Left colon (tissue), 2 donors: ENCODE data around the gene PAQR5. TPM values are rescaled to one million over a fixed set of nuclear protein-coding genes. Genes with fewer than 3 reads are reported as not detected.
"Not testable (repeated sequence)": the region's sequence is repeated elsewhere in the genome, so short reads cannot be mapped to it uniquely, and the experiment has no call there.

Source experiments
- ATAC-seq: fragments of 200-7000 bp; cut with Tn5 transposase; one replicate; pipeline ENCODE4 v1.9.1; 2020; ENCODE audit warnings: mild to moderate bottlenecking, moderate library complexity
- DNase-seq, 2 donors: peaks; one replicate each; pipeline ENCODE4 v3.0.0-alpha.2; 2020
- intact Hi-C, 2 donors: fragments of 100-400 bp; cut with DNase I in 1 of 2; cut with micrococcal nuclease in 1 of 2; formaldehyde crosslinking; loops; one replicate each; pipeline versions ENCODE4 v1.11.2 to v1.14.0; 2022; cut with DNase I, micrococcal nuclease
- total RNA-seq, 2 donors: library from RNA; stranded (reverse); fragmentation: NEBNext Ultra II Directional; extraction: Animal tissue kit (Norgen Biotek cat#: 25700); gene quantifications; one replicate each; pipeline ENCODE4 v1.2.1, GENCODE V29; 2021
- donor health status: DM: no; HTN: no; CAD: no.
- donor health status: DM: yes; HTN: yes; CAD: no.

Gene PAQR5
- total RNA-seq, 2 donors from 2014 or later, result 62.3 to 63.6 TPM

DNA sequence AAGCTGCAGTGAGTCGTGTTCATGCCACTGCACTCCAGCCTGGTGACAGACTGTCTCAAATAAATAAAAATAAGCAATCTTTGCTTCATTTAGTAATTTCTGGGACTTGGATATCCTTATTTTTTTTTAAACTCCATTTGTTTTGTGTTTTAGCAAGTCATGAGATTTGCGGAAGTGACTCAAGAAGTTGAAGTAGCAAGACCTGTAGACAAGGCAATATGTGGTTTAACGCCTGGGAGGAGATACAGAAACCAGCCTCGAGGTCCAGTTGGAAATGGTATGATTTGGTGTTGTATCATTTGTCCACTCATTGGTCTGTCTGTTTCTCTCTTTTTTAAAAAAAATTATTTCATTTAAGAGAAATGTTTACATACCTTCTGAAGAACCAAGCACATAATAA lies 137.3 kb downstream of the PAQR5 start:
- intact Hi-C loops, result no loop called here
- DNase-seq (no peak), ATAC-seq (no peak)

DNA sequence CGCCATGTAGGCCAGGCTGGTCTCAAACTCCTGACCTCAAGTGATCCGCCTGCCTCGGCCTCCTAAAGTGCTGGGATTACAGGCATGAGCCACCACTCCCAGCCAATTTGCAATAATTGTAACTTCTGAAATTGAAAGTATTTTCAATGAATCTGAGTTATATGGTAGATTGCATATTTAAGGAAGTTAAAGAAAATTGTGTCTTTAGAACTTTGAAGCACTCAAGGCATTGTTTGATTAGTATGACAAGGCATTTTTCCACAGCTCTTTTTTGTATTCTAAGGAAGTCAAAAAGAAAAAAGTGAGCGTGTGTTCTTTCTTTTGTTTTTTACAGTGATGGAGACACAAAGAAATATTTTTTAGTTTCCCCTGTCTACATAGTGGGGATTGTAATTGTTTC lies 138.2 kb downstream of the PAQR5 start:
- no peak for DNase-seq
- ATAC-seq, result no peak
- intact Hi-C loops, result no loop called here

DNA sequence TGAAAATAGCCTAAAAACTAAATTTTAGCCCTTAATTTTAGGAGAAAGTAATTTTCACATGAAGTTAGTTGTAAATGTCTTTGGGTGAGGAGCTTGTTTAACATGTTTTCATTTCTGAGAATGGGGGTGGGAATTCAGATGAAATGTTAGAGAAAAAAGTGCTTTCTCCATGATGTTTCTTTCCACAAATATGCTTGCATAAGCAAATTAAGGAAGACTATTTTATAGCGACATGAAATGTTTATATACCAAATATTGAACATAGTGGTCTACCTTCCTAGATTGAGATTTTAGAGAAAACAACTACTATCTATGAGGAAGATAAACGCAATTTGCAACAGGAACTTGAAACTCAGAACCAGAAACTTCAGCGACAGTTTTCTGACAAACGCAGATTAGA lies 140.9 kb downstream of the PAQR5 start:
- DNase-seq, result no peak
- no peak for ATAC-seq
- intact Hi-C loops, result no loop called here

DNA sequence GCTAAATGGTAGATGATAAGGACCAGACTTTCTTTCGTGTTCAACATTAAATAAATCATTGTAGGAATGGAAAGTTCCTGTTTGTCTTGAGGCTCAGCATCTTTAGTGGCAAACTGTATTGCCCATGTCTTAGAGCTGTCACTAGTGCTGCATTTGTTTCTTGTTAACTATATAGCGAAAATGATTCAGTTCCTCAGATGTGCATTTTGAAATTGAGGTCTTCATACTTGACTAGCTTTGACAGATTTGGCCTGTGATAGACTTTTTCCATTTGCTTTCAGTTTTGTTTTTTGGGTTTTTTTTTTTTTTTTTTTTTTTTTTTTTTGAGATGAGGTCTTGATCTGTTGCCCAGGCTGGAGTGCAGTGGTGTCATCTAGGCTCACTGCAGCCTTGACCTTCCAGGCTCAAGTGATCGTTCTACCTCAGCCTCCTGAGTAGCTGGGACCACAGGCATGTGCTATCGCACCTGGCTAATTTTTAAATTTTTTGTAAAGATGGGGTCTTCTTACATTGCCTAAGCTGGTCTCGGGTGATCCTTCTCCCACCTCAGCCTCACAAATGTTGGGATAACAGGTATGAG lies 144.4 kb downstream of the PAQR5 start:
- intact Hi-C loops, result no loop called here
- ATAC-seq, result no peak
- DNase-seq, result no peak

DNA sequence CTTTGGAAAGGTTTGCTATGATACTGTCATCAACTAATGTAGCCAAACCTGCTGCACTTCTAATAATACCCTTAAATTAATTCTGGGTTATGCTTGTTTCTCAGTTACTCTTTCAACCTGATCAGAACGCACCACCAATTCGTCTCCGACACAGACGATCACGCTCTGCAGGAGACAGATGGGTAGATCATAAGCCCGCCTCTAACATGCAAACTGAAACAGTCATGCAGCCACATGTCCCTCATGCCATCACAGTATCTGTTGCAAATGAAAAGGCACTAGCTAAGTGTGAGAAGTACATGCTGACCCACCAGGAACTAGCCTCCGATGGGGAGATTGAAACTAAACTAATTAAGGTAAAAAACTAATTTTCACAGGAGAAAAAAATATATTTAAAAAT lies 146.0 kb downstream of the PAQR5 start:
- DNase-seq (no peak), ATAC-seq (no peak)
- intact Hi-C loops, result no loop called here

DNA sequence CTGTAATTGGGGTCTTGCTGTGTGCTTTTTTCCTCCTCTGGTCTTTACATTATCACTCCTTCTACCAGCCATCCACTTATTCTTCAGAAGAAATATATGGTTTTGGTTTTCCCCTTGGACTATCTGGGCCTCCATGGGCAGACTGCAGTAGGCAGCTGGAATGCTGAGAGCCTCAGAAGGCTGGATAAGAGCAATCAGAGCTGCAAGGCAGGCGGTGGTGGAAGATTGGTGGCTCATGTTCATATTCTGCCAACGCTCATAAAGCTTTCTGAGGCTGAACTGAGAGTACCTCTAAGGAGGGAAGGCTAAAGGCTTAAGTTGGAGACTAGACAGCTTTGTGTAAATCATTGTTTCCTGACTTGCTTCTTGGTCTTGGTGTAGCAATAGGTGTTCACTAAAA lies 148.2 kb downstream of the PAQR5 start:
- no peak for DNase-seq
- ATAC-seq, result no peak
- intact Hi-C loops, result no loop called here

DNA sequence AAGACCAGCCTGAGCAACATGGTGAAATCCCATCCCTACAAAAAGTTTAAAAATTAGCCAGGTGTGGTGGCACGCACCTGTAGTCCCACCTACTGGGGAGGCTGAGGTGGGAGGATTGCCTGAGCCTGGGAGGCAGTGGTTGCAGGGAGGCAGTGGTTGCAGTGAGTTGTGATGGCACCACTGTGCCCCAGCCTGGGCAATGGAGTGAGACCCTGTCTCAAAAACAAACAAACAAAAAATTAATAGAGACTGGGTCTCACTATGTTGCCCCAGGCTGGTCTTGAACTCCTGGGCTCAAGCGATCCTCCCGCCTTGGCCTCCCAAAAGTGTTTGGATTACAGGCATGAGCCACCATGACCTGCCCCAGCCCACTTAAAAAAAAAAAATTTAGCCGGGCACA lies 151.5 kb downstream of the PAQR5 start:
- intact Hi-C loops, DNase-seq, ATAC-seq: not testable (repeated sequence)

DNA sequence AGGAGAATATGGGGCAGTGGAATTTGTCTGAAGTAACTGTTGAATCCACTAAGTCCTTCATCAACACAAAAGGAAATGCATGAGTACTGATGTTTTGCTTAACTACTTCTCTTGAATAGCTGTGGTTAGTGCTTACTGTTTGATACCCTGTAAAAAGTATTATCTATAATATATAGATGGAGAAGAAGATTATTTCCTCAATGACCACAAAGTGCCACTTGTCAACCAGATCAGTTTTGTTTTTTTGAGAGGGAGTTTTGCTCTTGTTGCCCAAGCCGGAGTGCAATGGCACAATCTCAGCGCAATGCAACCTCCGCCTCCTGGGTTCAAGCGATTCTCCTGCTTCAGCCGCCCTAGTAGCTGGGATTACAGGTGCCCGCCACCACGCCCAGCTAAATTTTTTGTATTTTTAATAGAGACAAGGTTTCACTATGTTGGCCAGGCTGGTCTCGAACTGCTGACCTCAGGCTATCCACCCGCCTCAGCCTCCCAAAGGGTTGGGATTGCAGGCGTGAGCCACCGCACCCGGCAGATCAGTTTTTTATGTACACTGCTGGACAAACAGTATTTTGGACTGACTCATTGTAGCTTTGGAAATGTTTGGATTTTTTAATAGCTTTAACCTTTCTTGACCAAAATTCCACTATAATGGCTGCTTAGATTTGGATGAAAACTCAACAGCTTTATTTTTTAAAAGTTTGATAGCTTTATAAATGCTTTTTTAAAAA lies 152.4 kb downstream of the PAQR5 start:
- no peak for ATAC-seq
- DNase-seq, result no peak
- intact Hi-C loops, result no loop called here

DNA sequence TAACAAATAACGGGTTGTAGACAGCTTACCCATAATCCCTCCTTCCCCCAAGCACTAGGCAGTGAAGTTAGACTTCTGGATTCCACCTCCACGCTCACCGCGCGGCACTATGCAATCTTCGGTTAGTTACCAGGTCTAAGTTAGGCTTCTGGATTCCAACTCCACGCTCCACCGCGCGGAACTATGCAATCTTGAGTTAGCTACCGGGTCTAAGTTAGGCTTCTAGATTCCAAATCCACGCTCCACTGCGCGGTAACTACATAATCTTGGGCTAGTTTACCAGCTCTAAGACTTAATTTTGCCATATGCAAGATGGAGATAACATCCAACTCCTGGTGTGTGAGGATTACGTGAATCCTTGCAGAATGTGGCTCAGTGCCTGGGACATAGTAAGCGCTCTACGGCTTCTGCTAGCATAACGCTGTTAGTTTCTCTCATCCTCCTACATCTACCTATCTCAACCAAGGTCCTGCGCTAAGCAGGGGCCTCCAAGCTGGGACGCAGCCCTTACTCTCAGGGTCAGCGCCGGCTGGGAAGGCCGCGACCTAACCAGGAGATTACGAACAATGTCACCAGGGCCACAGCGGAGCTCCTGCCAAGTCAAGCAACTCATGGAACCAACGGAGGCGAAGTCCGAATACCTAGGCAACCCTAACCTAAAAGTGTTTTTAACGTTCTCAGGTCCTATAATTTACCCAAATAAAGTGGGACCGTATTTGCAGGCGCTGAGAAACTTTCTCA lies 153.4 kb downstream of the PAQR5 start:
- DNase-seq (peak in 1 of 2 donors; percentile 37), ATAC-seq (peak; percentile 23)
- intact Hi-C loops, result no loop called here

DNA sequence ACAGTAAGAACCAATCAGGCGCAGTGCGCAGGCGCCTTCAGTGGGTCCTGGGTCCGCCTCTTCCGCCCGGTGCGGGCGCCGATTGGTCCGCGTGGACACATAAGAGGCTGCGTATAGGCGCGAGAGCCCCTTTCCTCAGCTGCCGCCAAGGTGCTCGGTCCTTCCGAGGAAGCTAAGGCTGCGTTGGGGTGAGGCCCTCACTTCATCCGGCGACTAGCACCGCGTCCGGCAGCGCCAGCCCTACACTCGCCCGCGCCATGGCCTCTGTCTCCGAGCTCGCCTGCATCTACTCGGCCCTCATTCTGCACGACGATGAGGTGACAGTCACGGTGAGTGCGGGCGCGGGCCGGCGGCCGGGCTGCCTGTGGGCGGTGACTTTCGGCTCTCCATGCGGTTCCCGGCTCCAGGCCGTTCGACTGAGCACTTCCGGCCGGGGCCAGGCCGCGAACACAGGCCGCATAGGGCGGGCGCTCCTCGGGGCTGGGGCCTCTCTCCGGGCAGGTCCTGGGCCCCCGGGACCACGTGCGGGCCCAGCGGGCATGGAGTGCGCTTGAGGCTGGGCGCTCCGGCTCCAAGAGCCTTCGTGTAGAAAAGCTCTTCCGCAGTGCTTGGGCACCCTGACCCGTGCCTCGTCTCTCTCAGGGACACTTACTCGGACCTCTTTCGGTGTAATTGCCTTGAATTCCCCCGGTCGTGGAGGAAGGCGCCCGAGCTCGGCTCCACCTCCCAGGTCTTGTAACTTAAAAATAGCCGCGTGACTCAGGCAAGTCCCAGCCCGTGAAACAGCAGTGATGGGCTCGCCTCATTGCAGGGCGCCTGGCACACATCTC lies 154.2 kb downstream of the PAQR5 start, which contains the start of gene RPLP1:
Gene RPLP1 (plus strand): TSS at position 127 of the 830 bp plus-strand sequence. CDS start 131 bp downstream, at position 258.
- intact Hi-C loops, result no loop called here
- peak; percentile 95 to 98 for DNase-seq
- peak; percentile 85 for ATAC-seq

DNA sequence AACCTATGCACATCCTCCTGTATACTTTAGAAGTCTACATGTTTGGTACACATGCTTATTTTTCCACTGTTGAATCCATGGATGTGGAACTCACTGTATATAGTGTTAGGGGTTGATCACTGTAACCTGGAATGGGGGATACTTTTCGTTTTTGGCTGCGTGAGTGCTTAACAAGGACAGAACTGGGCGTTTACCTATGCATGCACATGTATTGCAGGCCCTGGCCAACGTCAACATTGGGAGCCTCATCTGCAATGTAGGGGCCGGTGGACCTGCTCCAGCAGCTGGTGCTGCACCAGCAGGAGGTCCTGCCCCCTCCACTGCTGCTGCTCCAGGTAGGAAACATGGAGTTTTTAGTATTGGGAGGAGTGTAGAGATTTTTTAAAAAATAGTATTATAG lies 156.2 kb downstream of the PAQR5 start:
- intact Hi-C loops, result no loop called here
- DNase-seq, result no peak
- ATAC-seq, result no peak

DNA sequence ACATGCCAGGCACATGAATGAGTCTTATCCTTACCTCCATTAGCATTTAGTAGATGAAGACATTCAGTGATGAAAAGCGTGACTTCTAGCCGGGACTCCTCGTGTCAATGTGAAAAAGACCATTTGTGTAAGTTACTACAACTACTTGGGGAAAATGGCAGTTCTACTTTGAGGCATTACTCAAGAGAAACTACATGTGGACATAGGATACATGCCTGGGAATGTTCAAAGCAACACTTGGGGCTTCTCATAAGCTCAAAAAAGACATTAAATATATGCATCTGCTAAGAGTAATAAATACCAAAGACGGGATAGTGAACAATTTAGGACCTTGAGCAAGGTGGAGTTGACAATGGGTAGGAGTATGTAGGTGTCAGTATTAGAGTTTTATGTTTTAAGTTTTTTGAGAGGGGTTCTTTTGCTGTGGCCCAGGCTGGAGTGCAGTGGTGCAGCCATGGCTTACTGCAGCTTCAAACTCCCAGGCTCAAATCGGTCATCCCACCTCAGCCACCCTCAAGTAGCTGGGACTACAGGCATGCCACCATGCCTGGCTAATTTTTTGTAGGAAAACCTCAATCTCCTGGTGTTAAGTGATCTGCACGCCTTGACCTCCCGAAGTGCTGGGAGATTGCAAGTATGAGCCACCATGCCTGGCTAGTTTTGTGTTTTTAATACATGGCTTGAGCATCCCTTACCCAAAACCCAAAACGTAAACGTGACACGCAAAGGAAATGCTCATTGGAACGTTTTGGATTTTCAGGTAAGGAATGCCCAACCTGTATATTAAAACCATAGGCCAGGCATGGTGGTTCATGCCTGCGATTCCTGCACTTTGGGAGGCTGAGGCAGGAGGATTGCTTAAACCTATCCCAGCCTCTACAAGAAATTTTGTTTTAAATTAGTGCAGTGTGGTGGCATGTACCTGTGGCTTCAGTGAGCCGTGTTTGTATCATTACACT lies 157.8 kb downstream of the PAQR5 start:
- ATAC-seq (no peak), DNase-seq (no peak)
- intact Hi-C loops, result no loop called here

Other genes with a start within 250 kb of the PAQR5 start
- gene GLCE, start 138.3 kb upstream of the PAQR5 start, total RNA-seq, result 10 to 100 TPM; 34.0 to 37.7 TPM
- gene KIF23, start 115.4 kb downstream of the PAQR5 start, total RNA-seq, result 1 to 10 TPM; 4.0 to 8.7 TPM
- gene RPLP1, start 153.9 kb downstream of the PAQR5 start, total RNA-seq, result 1,000 to 10,000 TPM; 1,228 to 1,338 TPM